LoVo (cell line): Measurements from ENCODE around the gene NMUR2.

Source experiments
- DNase-seq: peaks from one replicate; pipeline ENCODE4 v3.0.0-alpha.2; 2016; ENCODE audit warnings: low spot score

NMUR2 gene

GRCh38 chr5:152369298-152369697, 35.8 kb downstream of the NMUR2 start:
- no peak for DNase-seq

- DNase-seq: no peak
These were observed 37.5 kb downstream of the NMUR2 start for GRCh38 chr5:152367554-152367953.

- DNase-seq: no peak
These were observed 38.4 kb downstream of the NMUR2 start for GRCh38 chr5:152366716-152367115.

GRCh38 chr5:152364899-152365298, 40.2 kb downstream of the NMUR2 start:
- DNase-seq: no peak

GRCh38 chr5:152364172-152364571, 40.9 kb downstream of the NMUR2 start:
- DNase-seq: no peak

- no peak for DNase-seq
These were observed 46.1 kb downstream of the NMUR2 start for GRCh38 chr5:152358861-152359568.

- no peak for DNase-seq
These were observed 48.6 kb downstream of the NMUR2 start for GRCh38 chr5:152356506-152356905.

GRCh38 chr5:152355061-152355460, 50.0 kb downstream of the NMUR2 start:
- DNase-seq: no peak

GRCh38 chr5:152353001-152353400, 52.1 kb downstream of the NMUR2 start:
- DNase-seq: no peak

- DNase-seq: peak; percentile 46
These were observed 55.2 kb downstream of the NMUR2 start for GRCh38 chr5:152349683-152350526.
